ENCODE measurements around the gene LIN28A. TPM values are rescaled to one million over a fixed set of nuclear protein-coding genes. Genes with fewer than 3 reads are reported as not detected.

The LIN28A gene
- total RNA-seq, 2 donors from 2014 or later = not detected

- Mint-ChIP-seq H3K36me3 (ENCODE audit: low read depth) (peaks cover 5% of the 10 kb centered on the region), H3K27ac (no peak overlapping the region), H3K27me3 (peaks cover 15% of the 10 kb centered on the region), H3K4me1 (peaks cover 16% of the 10 kb centered on the region), H3K4me3 (no peak overlapping the region)
- DNase-seq (no peak), ATAC-seq (no peak)
- H3K9me3 ChIP-seq (ENCODE audit: control insufficient read depth, low read length, poor library complexity, severe bottlenecking) = no peaks in the 10 kb centered on the region
Observed at GRCh38 chr1:26429721-26430120, 19.1 kb downstream of the LIN28A start.

GRCh38 chr1:26431979-26432695, 21.5 kb downstream of the LIN28A start, which contains the start of gene DHDDS:
TSS of gene DHDDS (plus strand) at chr1:26432321. CDS start at chr1:26432946, 625 bp downstream.
- peak within 1 kb of the TSS; percentile 82 for H3K27ac Mint-ChIP-seq
- peak; percentile 95 to 97 (median 96) for DNase-seq
- peaks cover 16% of the 10 kb centered on the region for H3K4me1 Mint-ChIP-seq
- H3K4me3 Mint-ChIP-seq = peak within 1 kb of the TSS; percentile 94
- H3K9me3 ChIP-seq (ENCODE audit: control insufficient read depth, low read length, poor library complexity, severe bottlenecking) = no peaks in the 10 kb centered on the region
- ATAC-seq = peak; percentile 96
- no peaks in the 10 kb centered on the region for H3K27me3 Mint-ChIP-seq
- H3K36me3 Mint-ChIP-seq (ENCODE audit: low read depth) = peaks cover 5% of the 10 kb centered on the region

DNA sequence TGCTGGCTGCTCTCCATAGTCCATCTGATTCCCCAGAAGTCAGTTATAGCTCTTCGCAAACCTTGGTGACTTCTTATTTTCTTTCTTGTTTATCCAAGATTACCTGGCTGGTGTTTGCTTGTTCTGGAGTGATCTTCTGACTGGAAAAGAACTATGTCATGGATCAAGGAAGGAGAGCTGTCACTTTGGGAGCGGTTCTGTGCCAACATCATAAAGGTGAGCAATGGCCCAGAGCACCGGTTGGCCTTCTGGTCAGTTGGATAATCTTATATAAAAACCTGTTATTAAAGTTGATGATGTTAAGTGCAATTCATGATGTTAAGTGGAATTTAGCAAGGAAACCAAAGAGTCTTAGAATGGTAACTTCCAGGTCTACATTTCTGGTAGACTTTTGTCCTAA, 22.2 kb downstream of the LIN28A start:
- ATAC-seq (no peak), DNase-seq (no peak)
- H3K9me3 ChIP-seq (ENCODE audit: control insufficient read depth, low read length, poor library complexity, severe bottlenecking) = no peaks in the 10 kb centered on the region
- Mint-ChIP-seq H3K4me1 (peaks cover 16% of the 10 kb centered on the region), H3K27me3 (no peaks in the 10 kb centered on the region), H3K4me3 (peak overlapping the region; percentile 94), H3K27ac (peak overlapping the region; percentile 82), H3K36me3 (ENCODE audit: low read depth) (peaks cover 5% of the 10 kb centered on the region)

DNA sequence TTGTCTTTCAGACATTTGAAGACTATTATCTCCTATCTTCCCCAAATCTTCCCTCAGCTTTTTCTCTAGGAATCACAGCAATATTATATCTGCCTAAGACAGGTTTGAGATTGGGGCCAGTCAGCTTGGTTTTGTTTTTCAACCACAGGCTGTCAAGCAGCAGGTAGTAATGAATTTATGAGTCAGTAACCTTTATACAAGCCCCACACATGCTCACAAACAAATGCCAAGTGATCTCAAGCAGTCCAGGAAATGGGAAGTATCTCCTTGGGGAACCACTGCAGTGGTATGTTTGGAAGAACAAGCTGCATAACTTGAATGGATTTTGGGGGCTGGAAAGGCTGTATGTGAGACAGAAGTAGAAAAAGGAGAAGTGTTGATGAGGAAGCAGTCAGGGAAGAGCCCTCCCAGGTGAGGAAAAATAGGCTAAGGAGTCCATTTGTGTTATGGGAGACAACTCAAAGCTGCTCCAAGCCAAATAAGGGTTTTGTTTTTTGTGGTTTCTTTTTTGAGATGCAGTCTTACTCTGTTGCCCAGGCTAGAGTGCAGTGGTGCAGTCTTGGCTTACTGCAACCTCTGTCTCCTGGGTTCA, 23.6 kb downstream of the LIN28A start:
- DNase-seq = no peak
- no peak for ATAC-seq
- Mint-ChIP-seq H3K36me3 (ENCODE audit: low read depth) (peaks cover 5% of the 10 kb centered on the region), H3K27ac (no peak overlapping the region), H3K4me1 (peaks cover 18% of the 10 kb centered on the region), H3K4me3 (no peak overlapping the region), H3K27me3 (no peaks in the 10 kb centered on the region)
- H3K9me3 ChIP-seq (ENCODE audit: control insufficient read depth, low read length, poor library complexity, severe bottlenecking) = no peaks in the 10 kb centered on the region

DNA sequence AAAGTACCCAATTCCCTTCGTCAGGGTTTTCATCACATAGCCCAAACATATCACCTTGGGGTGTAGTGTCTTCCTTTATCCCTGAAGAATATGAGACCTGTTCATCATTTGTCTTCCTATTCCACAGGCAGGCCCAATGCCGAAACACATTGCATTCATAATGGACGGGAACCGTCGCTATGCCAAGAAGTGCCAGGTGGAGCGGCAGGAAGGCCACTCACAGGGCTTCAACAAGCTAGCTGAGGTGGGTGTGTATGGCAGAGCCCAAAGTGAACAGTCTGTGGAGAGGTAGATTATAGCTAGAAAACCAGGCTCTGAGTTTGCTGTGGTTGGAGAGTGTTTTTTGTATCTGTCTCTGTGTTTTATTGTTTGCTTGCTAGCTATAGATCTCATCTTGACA, 27.4 kb downstream of the LIN28A start:
- ATAC-seq (no peak), DNase-seq (no peak)
- no peaks in the 10 kb centered on the region for H3K9me3 ChIP-seq (ENCODE audit: control insufficient read depth, low read length, poor library complexity, severe bottlenecking)
- Mint-ChIP-seq H3K27me3 (no peaks in the 10 kb centered on the region), H3K27ac (no peak overlapping the region), H3K4me3 (no peak overlapping the region), H3K36me3 (ENCODE audit: low read depth) (peaks cover 7% of the 10 kb centered on the region), H3K4me1 (peaks cover 9% of the 10 kb centered on the region)

DNA sequence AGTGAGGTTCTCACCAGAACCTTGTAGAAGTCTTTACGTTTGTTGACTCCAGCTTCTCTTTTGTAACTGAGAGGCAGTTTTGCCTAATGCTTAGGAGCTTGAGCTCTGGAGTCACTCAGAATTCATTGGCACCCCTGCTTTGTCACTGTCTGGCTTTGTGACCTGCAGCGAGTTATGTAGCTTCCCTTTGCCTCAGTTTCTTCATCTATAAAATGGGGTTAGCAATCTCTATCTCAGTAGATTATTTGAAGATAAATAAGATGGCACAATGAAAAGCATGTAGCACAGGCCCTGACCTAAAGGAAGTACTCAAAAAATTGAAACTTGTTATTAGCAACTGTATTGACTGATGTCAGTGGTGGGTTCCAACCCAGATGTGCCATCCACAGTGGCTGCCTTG, 29.6 kb downstream of the LIN28A start:
- Mint-ChIP-seq H3K4me1 (peaks cover 2% of the 10 kb centered on the region), H3K27ac (no peak overlapping the region), H3K27me3 (no peaks in the 10 kb centered on the region), H3K4me3 (no peak overlapping the region), H3K36me3 (ENCODE audit: low read depth) (peaks cover 4% of the 10 kb centered on the region)
- DNase-seq (no peak), ATAC-seq (no peak)
- no peaks in the 10 kb centered on the region for H3K9me3 ChIP-seq (ENCODE audit: control insufficient read depth, low read length, poor library complexity, severe bottlenecking)

- no peak for ATAC-seq
- Mint-ChIP-seq H3K4me3 (no peak overlapping the region), H3K36me3 (ENCODE audit: low read depth) (peaks cover 7% of the 10 kb centered on the region), H3K4me1 (peaks cover 3% of the 10 kb centered on the region), H3K27me3 (no peaks in the 10 kb centered on the region), H3K27ac (no peak overlapping the region)
- DNase-seq = no peak
- H3K9me3 ChIP-seq (ENCODE audit: control insufficient read depth, low read length, poor library complexity, severe bottlenecking) = no peaks in the 10 kb centered on the region
Observed at GRCh38 chr1:26449868-26450267, 39.3 kb downstream of the LIN28A start.

GRCh38 chr1:26450908-26451307, 40.3 kb downstream of the LIN28A start:
- no peaks in the 10 kb centered on the region for H3K27me3 Mint-ChIP-seq
- no peaks in the 10 kb centered on the region for H3K9me3 ChIP-seq (ENCODE audit: control insufficient read depth, low read length, poor library complexity, severe bottlenecking)
- no peak for ATAC-seq
- H3K4me3 Mint-ChIP-seq = no peak overlapping the region
- peaks cover 7% of the 10 kb centered on the region for H3K36me3 Mint-ChIP-seq (ENCODE audit: low read depth)
- H3K4me1 Mint-ChIP-seq = peaks cover 3% of the 10 kb centered on the region
- H3K27ac Mint-ChIP-seq = no peak overlapping the region
- no peak for DNase-seq

DNA sequence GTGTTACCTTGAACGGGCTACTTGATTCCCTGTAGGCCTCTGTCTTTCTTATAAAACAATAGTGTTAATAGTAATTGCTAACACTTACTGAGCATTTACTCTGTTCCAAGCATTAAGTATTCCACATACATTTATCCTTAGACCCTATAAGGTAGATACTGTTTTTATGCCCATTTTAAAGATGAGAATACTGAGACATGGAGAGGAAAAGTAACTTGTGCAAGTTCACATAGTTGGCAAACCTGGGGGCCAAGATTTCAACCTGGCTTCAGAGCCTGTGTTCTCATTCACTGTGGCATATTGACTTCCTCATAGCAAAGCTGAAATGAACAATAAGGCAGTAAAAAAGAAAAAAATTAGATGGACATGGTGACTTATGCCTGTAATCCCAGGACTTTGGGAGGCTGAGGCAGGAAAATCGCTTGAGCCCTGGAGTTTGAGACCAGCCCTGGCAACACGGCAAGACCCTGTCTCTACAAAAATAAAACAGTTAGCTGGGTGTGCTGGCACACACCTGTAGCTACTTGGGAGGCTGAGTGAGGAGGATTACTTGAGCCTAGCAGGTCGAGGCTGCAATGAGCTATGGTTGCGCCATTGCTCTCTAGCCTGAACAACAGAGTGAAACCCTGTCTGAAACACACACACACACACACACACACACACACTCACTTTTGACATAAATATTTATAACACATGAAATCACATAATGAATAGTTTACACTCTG, 42.0 kb downstream of the LIN28A start:
- no peaks in the 10 kb centered on the region for H3K9me3 ChIP-seq (ENCODE audit: control insufficient read depth, low read length, poor library complexity, severe bottlenecking)
- no peak for ATAC-seq
- H3K27me3 Mint-ChIP-seq = no peaks in the 10 kb centered on the region

DNA sequence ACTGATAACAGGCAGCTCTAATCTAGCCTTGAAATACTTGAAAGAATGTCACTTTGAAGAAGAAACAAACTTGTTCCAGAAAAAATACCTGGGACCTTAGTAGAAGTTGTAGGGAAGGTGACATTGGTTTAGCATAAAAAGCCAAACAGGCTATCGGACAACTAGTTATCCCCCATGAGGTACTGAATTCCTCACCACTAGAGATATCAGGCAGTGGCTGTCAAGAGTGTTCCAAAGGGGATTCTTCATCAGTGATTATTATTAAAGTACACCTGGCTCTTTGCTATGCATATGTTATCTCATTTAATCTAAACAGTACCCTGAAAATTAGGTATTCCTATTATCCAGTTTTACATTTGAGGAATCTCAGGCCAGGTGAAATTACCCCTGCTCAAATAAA, 48.5 kb downstream of the LIN28A start:
- Mint-ChIP-seq H3K27me3 (no peaks in the 10 kb centered on the region), H3K4me3 (no peak overlapping the region), H3K36me3 (ENCODE audit: low read depth) (peaks cover 8% of the 10 kb centered on the region), H3K27ac (no peak overlapping the region), H3K4me1 (peaks cover 6% of the 10 kb centered on the region)
- no peaks in the 10 kb centered on the region for H3K9me3 ChIP-seq (ENCODE audit: control insufficient read depth, low read length, poor library complexity, severe bottlenecking)
- ATAC-seq = no peak
- no peak for DNase-seq

More for the DNA sequence above, 42.0 kb downstream of the LIN28A start:
- Mint-ChIP-seq H3K4me1 (peaks cover 3% of the 10 kb centered on the region), H3K27ac (no peak overlapping the region), H3K4me3 (no peak overlapping the region), H3K36me3 (ENCODE audit: low read depth) (peaks cover 7% of the 10 kb centered on the region)
- DNase-seq = no peak

GRCh38 chr1:26459573-26460031, 49.0 kb downstream of the LIN28A start:
- Mint-ChIP-seq H3K4me3 (no peak overlapping the region), H3K27me3 (no peaks in the 10 kb centered on the region), H3K27ac (no peak overlapping the region), H3K4me1 (peaks cover 7% of the 10 kb centered on the region), H3K36me3 (ENCODE audit: low read depth) (peaks cover 8% of the 10 kb centered on the region)
- ATAC-seq (no peak), DNase-seq (no peak)
- no peaks in the 10 kb centered on the region for H3K9me3 ChIP-seq (ENCODE audit: control insufficient read depth, low read length, poor library complexity, severe bottlenecking)

DNA sequence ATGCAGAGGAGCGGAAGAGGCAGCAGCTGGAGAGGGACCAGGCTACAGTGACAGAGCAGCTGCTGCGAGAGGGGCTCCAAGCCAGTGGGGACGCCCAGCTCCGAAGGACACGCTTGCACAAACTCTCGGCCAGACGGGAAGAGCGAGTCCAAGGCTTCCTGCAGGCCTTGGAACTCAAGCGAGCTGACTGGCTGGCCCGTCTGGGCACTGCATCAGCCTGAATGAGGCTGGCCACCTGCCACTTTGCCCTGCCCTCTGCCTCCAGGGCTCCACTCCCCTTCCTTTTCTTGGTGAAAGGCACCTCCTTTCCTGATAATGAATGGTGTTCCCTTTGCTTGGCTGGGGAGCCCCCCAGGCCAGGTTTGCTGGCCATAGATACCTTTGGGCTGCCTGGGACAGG, 58.3 kb downstream of the LIN28A start:
- DNase-seq (no peak), ATAC-seq (no peak)
- no peak overlapping the region for H3K27ac Mint-ChIP-seq
- no peaks in the 10 kb centered on the region for H3K27me3 Mint-ChIP-seq
- H3K9me3 ChIP-seq (ENCODE audit: control insufficient read depth, low read length, poor library complexity, severe bottlenecking) = no peaks in the 10 kb centered on the region
- H3K4me3 Mint-ChIP-seq = no peak overlapping the region
- H3K4me1 Mint-ChIP-seq = peaks cover 22% of the 10 kb centered on the region
- peaks cover 3% of the 10 kb centered on the region for H3K36me3 Mint-ChIP-seq (ENCODE audit: low read depth)

DNA sequence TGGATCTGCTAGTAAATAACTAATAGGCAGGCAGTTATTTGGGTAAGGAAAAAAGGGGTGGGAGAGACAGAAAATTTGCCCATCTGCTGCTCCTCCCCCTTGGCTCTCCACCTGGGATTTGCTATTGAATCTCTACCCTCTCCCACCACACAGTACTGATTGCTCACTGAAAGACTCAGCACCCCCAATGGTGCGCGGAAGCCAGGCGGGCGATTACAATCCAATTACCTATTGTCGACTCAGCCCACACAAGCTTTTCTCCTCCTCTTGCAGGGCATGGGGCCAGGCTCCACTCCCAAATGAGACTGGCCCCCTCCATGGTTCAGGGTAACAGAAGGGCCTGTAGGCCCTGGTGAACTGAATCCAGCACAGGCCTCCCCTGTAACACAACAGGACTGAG, 58.9 kb downstream of the LIN28A start:
- DNase-seq (no peak), ATAC-seq (no peak)
- Mint-ChIP-seq H3K27me3 (no peaks in the 10 kb centered on the region), H3K4me3 (no peak overlapping the region), H3K4me1 (peaks cover 23% of the 10 kb centered on the region), H3K27ac (no peak overlapping the region), H3K36me3 (ENCODE audit: low read depth) (peaks cover 3% of the 10 kb centered on the region)
- no peaks in the 10 kb centered on the region for H3K9me3 ChIP-seq (ENCODE audit: control insufficient read depth, low read length, poor library complexity, severe bottlenecking)

Measured in T-helper 17 cell (primary cell).